HCT116 (cell line): Measurements from ENCODE around the gene TMIGD3. TPM values are rescaled to one million over a fixed set of nuclear protein-coding genes. Genes with fewer than 3 reads are reported as not detected.

Experiments used
- ATAC-seq: fragments of 200-7000 bp; cut with Tn5 transposase; 2 replicates; pipeline ENCODE4 v1.9.1; 2020; ENCODE audit warnings: mild to moderate bottlenecking, moderate library complexity
- BruUV-seq: library from RNA; stranded (reverse); fragments of 400-500 nt; replicated peaks from 2 replicates; lab custom pipeline; 2021; lab: Mats Ljungman, UMichigan
- CTCF ChIA-PET: fragments of 300-600 bp; sonication (Branson Sonifier 250); formaldehyde crosslinking; loops from one replicate; lab custom pipeline; 2021; ENCODE audit warnings: antibody characterized with exemption; lab: Charles Lee
- POLR2A ChIA-PET: fragments of 300-600, 350-600 bp; sonication (Branson Sonifier 250); formaldehyde crosslinking; loops from one replicate; lab custom pipeline; 2021; ENCODE audit warnings: antibody characterized with exemption; lab: Charles Lee
- RAD21 ChIA-PET, 2 experiments: fragments of 300-600 bp; sonication (Branson Sonifier 250); formaldehyde crosslinking; loops; one replicate each; lab custom pipeline; 2023; ENCODE audit warnings: low total read pairs in 2 of 2; ENCODE audit not compliant: uncharacterized antibody in 2 of 2, unreplicated experiment in 2 of 2, low non-redundant PET in 1 of 2; lab: Charles Lee
- DNase-seq: peaks from one replicate; pipeline ENCODE4 v3.0.0-alpha.2; 2010; ENCODE audit warnings: low read depth, low spot score
- H2AFZ ChIP-seq: fragments of 200-600 bp; shearing (Covaris generic), sonication (generic); 2 replicates; pipeline ENCODE4 v1.6.1; 2017; ENCODE audit warnings: low read depth, mixed run types, mixed read lengths, antibody characterized with exemption, low read length; ENCODE audit not compliant: poor library complexity, severe bottlenecking
- H3K27ac ChIP-seq: 2 replicates; pipeline ENCODE4 v1.5.1; 2012; ENCODE audit warnings: low read depth, low read length
- H3K27me3 ChIP-seq: fragments of 200-600 bp; sonication (generic); 2 replicates; pipeline ENCODE4 v1.6.1; 2016; ENCODE audit warnings: mixed run types, low read length, mixed read lengths; ENCODE audit not compliant: insufficient read depth
- H3K36me3 ChIP-seq, 2 experiments: fragments of 200-500 bp in 1 of 2; fragments of 200-600 bp in 1 of 2; sonication (Bioruptor generic) in 1 of 2; sonication (generic) in 1 of 2; 2 replicates each; pipeline versions ENCODE4 v1.5.1 to v1.6.1; 2014 to 2016; ENCODE audit warnings: low read length in 2 of 2, inconsistent platforms in 1 of 2, mixed read lengths in 1 of 2, mixed run types in 1 of 2; ENCODE audit not compliant: insufficient read depth in 2 of 2, control insufficient read depth in 1 of 2
- H3K4me1 ChIP-seq, 2 experiments: fragments of 200-600 bp in 1 of 2; sonication (generic) in 1 of 2; 2 replicates each; pipeline versions ENCODE4 v1.5.1 to v1.6.1; 2012 to 2017; ENCODE audit warnings: low read length in 2 of 2, inconsistent platforms in 1 of 2, mild to moderate bottlenecking in 1 of 2, mixed read lengths in 1 of 2, mixed run types in 1 of 2, moderate library complexity in 1 of 2; ENCODE audit not compliant: insufficient read depth in 2 of 2, control insufficient read depth in 1 of 2
- H3K4me2 ChIP-seq: fragments of 200-600 bp; sonication (generic); 2 replicates; pipeline ENCODE4 v1.6.1; 2017; ENCODE audit warnings: mixed run types, low read length, mixed read lengths
- H3K4me3 ChIP-seq, 2 experiments: fragments of 200-600 bp in 1 of 2; sonication (generic) in 1 of 2; replicated peaks in 1 of 2; 2 replicates each; pipeline ENCODE4 v1.5.1; 2011 to 2016; ENCODE audit warnings: low read length in 2 of 2, control low read depth in 1 of 2, low read depth in 1 of 2, mild to moderate bottlenecking in 1 of 2, mixed read lengths in 1 of 2, mixed run types in 1 of 2
- H3K79me2 ChIP-seq: fragments of 200-600 bp; sonication (generic); 2 replicates; pipeline ENCODE4 v1.6.1; 2017; ENCODE audit warnings: mild to moderate bottlenecking, mixed run types, low read length, moderate library complexity, mixed read lengths; ENCODE audit not compliant: insufficient read depth
- H3K9ac ChIP-seq: fragments of 200-600 bp; sonication (generic); 2 replicates; pipeline ENCODE4 v1.6.1; 2016; ENCODE audit warnings: low read length, mixed read lengths
- H3K9me2 ChIP-seq: fragments of 200-600 bp; sonication (generic), shearing (Covaris generic); 2 replicates; pipeline ENCODE4 v1.6.1; 2017; ENCODE audit warnings: mixed run types, mild to moderate bottlenecking, moderate library complexity; ENCODE audit not compliant: insufficient read depth
- H3K9me3 ChIP-seq, 2 experiments: fragments of 200-500 bp in 1 of 2; fragments of 200-600 bp in 1 of 2; sonication (Bioruptor generic) in 1 of 2; sonication (generic) in 1 of 2; 2 replicates each; pipeline ENCODE4 v1.6.1; 2014 to 2017; ENCODE audit warnings: low read length in 2 of 2, mixed read lengths in 2 of 2, inconsistent platforms in 1 of 2, low read depth in 1 of 2, mild to moderate bottlenecking in 1 of 2, mixed run types in 1 of 2, moderate library complexity in 1 of 2; ENCODE audit not compliant: control insufficient read depth in 1 of 2, insufficient read depth in 1 of 2
- H4K20me1 ChIP-seq: fragments of 200-600 bp; sonication (generic), shearing (Covaris generic); 2 replicates; pipeline ENCODE4 v1.6.1; 2017; ENCODE audit warnings: mixed run types, mild to moderate bottlenecking, moderate library complexity; ENCODE audit not compliant: insufficient read depth
- ATF3 ChIP-seq: IDR thresholded peaks from 2 replicates; pipeline ENCODE4 v1.6.1; 2012
- CBX3 ChIP-seq: IDR thresholded peaks from 2 replicates; pipeline ENCODE4 v1.6.1; 2012; ENCODE audit warnings: low read depth
- CEBPB ChIP-seq: IDR thresholded peaks from 2 replicates; pipeline ENCODE4 v1.6.1; 2012; ENCODE audit warnings: low read depth
- CTCF ChIP-seq, 3 experiments: fragments of 200-600 bp in 1 of 3; sonication (generic) in 1 of 3; IDR thresholded peaks in 2 of 3; conservative IDR thresholded peaks in 1 of 3; 2 replicates each; pipeline ENCODE4 v1.5.1; 2012 to 2017; ENCODE audit warnings: low read depth in 2 of 3, low read length in 2 of 3, antibody characterized with exemption in 1 of 3, borderline replicate concordance in 1 of 3, control low read depth in 1 of 3, mild to moderate bottlenecking in 1 of 3, mixed read lengths in 1 of 3, mixed run types in 1 of 3, moderate library complexity in 1 of 3; ENCODE audit not compliant: insufficient read depth in 1 of 3
- EGR1 ChIP-seq: IDR thresholded peaks from 2 replicates; pipeline ENCODE4 v1.6.1; 2012; ENCODE audit warnings: low read depth
- ELF1 ChIP-seq: IDR thresholded peaks from 2 replicates; pipeline ENCODE4 v1.6.1; 2012; ENCODE audit warnings: low read depth, borderline replicate concordance
- EZH2 ChIP-seq: fragments of 200-600 bp; sonication (generic); IDR thresholded peaks from 2 replicates; pipeline ENCODE4 v1.6.1; 2017; ENCODE audit warnings: antibody characterized with exemption, mixed run types
- FOSL1 ChIP-seq: IDR thresholded peaks from 2 replicates; pipeline ENCODE4 v1.6.1; 2012; ENCODE audit warnings: low read depth
- MAX ChIP-seq: IDR thresholded peaks from 2 replicates; pipeline ENCODE4 v1.6.1; 2012
- POLR2A ChIP-seq: IDR thresholded peaks from 2 replicates; pipeline ENCODE4 v1.7.0; 2011; ENCODE audit warnings: borderline replicate concordance; ENCODE audit not compliant: insufficient read depth, insufficient read length; ENCODE audit errors: extremely low read depth
- POLR2AphosphoS5 ChIP-seq: IDR thresholded peaks from 2 replicates; pipeline ENCODE4 v1.6.1; 2011; ENCODE audit warnings: mild to moderate bottlenecking, low read depth, low read length, moderate library complexity
- SIN3A ChIP-seq: IDR thresholded peaks from 2 replicates; pipeline ENCODE4 v1.6.1; 2012; ENCODE audit warnings: low read depth
- SP1 ChIP-seq: IDR thresholded peaks from 2 replicates; pipeline ENCODE4 v1.6.1; 2012; ENCODE audit warnings: low read depth
- SRF ChIP-seq: IDR thresholded peaks from 2 replicates; pipeline ENCODE4 v1.6.1; 2012; ENCODE audit warnings: low read depth
- TCF7L2 ChIP-seq: IDR thresholded peaks from 2 replicates; pipeline ENCODE4 v1.7.0; 2011; ENCODE audit warnings: borderline replicate concordance, inconsistent platforms; ENCODE audit not compliant: insufficient read depth, insufficient read length; ENCODE audit errors: extremely low read depth
- YY1 ChIP-seq: IDR thresholded peaks from 2 replicates; pipeline ENCODE4 v1.6.1; 2011; ENCODE audit warnings: low read length, low read depth, moderate library complexity, mild to moderate bottlenecking; ENCODE audit not compliant: insufficient replicate concordance; ENCODE audit errors: extremely low read depth
- ZBTB33 ChIP-seq: IDR thresholded peaks from 2 replicates; pipeline ENCODE4 v1.6.1; 2011; ENCODE audit warnings: mild to moderate bottlenecking, low read length, moderate library complexity; ENCODE audit not compliant: insufficient replicate concordance; ENCODE audit errors: extremely low read depth
- ZFX ChIP-seq: fragments of 450-650 bp; IDR thresholded peaks from 2 replicates; pipeline ENCODE4 v1.6.1; 2017
- ZNF274 ChIP-seq: fragments of 200-500 bp; sonication (Bioruptor generic); IDR thresholded peaks from 2 replicates; pipeline ENCODE4 v1.6.1; 2014; ENCODE audit warnings: mild to moderate bottlenecking, low read depth, low read length, inconsistent platforms
- intact Hi-C: fragments of 100-400 bp; cut with micrococcal nuclease; formaldehyde crosslinking; loops from 2 replicates; pipeline ENCODE4 v1.10.0; 2022
- total RNA-seq: library from RNA; stranded (reverse); gene quantifications from one replicate; pipeline ENCODE4 v1.2.1, GENCODE V29; 2021; ENCODE audit not compliant: unreplicated experiment
- TF ChIP-seq, protein P1 (sequence below): IDR thresholded peaks from 2 replicates; pipeline ENCODE4 v1.6.1; 2012; ENCODE audit warnings: low read depth

The TMIGD3 gene
- total RNA-seq, 1 experiment from 2014 or later, result not detected

DNA sequence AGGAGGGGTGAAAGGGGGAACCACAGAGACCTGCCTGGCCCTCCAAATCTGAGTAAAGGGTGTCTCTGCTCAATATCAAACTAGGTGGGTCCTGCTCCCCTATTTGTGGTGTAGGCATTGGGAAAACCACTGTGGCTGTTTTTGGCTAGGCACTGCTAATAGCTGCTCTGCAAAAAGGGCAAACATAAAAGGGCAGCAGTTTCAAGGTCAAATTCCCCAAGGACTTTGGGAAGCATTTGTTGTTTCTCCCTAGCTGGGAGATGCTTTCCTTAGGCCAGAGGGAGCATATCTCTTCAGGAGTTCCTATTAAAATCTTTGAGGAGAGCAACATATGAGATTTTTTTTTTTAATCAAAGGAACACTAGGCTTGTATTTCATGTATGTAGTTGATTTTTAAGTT is 27.2 kb downstream of the TMIGD3 start:
- no peaks in the 10 kb centered on the region for H3K9me3 ChIP-seq
- H2AFZ ChIP-seq, result no peak overlapping the region
- no peaks in the 10 kb centered on the region for H3K4me1 ChIP-seq
- H3K4me2 ChIP-seq, result no peak overlapping the region
- no peak for ATAC-seq
- H3K36me3 ChIP-seq, result no peaks in the 10 kb centered on the region
- H3K79me2 ChIP-seq, result no peaks in the 10 kb centered on the region
- ChIA-PET POLR2A (no interaction called here), CTCF (no interaction called here), RAD21 (no interaction called here)
- DNase-seq, result no peak
- TF ChIP-seq, protein P1, sequence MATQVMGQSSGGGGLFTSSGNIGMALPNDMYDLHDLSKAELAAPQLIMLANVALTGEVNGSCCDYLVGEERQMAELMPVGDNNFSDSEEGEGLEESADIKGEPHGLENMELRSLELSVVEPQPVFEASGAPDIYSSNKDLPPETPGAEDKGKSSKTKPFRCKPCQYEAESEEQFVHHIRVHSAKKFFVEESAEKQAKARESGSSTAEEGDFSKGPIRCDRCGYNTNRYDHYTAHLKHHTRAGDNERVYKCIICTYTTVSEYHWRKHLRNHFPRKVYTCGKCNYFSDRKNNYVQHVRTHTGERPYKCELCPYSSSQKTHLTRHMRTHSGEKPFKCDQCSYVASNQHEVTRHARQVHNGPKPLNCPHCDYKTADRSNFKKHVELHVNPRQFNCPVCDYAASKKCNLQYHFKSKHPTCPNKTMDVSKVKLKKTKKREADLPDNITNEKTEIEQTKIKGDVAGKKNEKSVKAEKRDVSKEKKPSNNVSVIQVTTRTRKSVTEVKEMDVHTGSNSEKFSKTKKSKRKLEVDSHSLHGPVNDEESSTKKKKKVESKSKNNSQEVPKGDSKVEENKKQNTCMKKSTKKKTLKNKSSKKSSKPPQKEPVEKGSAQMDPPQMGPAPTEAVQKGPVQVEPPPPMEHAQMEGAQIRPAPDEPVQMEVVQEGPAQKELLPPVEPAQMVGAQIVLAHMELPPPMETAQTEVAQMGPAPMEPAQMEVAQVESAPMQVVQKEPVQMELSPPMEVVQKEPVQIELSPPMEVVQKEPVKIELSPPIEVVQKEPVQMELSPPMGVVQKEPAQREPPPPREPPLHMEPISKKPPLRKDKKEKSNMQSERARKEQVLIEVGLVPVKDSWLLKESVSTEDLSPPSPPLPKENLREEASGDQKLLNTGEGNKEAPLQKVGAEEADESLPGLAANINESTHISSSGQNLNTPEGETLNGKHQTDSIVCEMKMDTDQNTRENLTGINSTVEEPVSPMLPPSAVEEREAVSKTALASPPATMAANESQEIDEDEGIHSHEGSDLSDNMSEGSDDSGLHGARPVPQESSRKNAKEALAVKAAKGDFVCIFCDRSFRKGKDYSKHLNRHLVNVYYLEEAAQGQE, result no peak
- no peak for TF ChIP-seq ZBTB33
- no peak for TF ChIP-seq CEBPB
- no peak for TF ChIP-seq SIN3A
- TF ChIP-seq MAX, result no peak
- no peak for TF ChIP-seq YY1
- no peak for TF ChIP-seq ELF1
- no peak for TF ChIP-seq CTCF (IDR thresholded peaks at IDR 0.05 in 2 of 3, conservative IDR thresholded peaks at IDR 0.05 in 1 of 3; ENCODE audit: borderline replicate concordance in 1 of 3, insufficient read depth in 1 of 3, low read depth in 2 of 3, low read length in 2 of 3)
- no peak for TF ChIP-seq EGR1
- TF ChIP-seq FOSL1, result no peak
- no peak for TF ChIP-seq SRF
- no peak for TF ChIP-seq TCF7L2
- no peak for TF ChIP-seq CBX3
- no peak for TF ChIP-seq EZH2
- TF ChIP-seq POLR2A, result no peak
- TF ChIP-seq POLR2AphosphoS5, result no peak
- no peak for TF ChIP-seq ZNF274
- no peak for TF ChIP-seq SP1
- no peak for TF ChIP-seq ZFX
- TF ChIP-seq ATF3, result no peak
- H3K9me2 ChIP-seq, result no peaks in the 10 kb centered on the region
- H3K27me3 ChIP-seq, result no peaks in the 10 kb centered on the region
- no TSS peak for BruUV-seq
- H3K4me3 ChIP-seq, result no peak overlapping the region
- no peaks in the 10 kb centered on the region for H4K20me1 ChIP-seq
- intact Hi-C loops, result no loop called here
- no peak overlapping the region for H3K9ac ChIP-seq
- no peak overlapping the region for H3K27ac ChIP-seq
